Fibroblast of villous mesenchyme (primary cell): ENCODE measurements around the gene CENPM. TPM values are rescaled to one million over a fixed set of nuclear protein-coding genes. Genes with fewer than 3 reads are reported as not detected.
A peak's percentile ranks its signal among the peaks of the same experiment; 100 is the strongest.
"Not testable (repeated sequence)": the region's sequence is repeated elsewhere in the genome, so short reads cannot be mapped to it uniquely, and the experiment has no call there.

Experiments
- DNase-seq: peaks from one replicate; pipeline ENCODE4 v3.0.0-alpha.2; 2010; ENCODE audit warnings: low read depth
- H3K4me3 ChIP-seq: 2 replicates; pipeline ENCODE4 v1.5.1; 2011; ENCODE audit warnings: low read depth, mild to moderate bottlenecking, low read length
- CTCF ChIP-seq: IDR thresholded peaks from 2 replicates; pipeline ENCODE4 v1.5.1; 2012; ENCODE audit warnings: low read depth, mild to moderate bottlenecking, low read length; ENCODE audit not compliant: insufficient read depth
- total RNA-seq: library from RNA; depleted of rRNA; stranded (reverse); fragments of >200 nt; gene quantifications from 2 replicates; pipeline ENCODE4 v1.2.3, GENCODE V29; 2012

CENPM gene
- total RNA-seq, 1 donor = 14.2 TPM

GRCh38 chr22:41951898-41952474, 5.0 kb upstream of the CENPM start, which contains the start of gene SMIM45:
Gene SMIM45 (plus strand): TSS chr22:41952150.
- no peak for TF ChIP-seq CTCF
- no peak for DNase-seq
- H3K4me3 ChIP-seq = no peak within 1 kb of the TSS

GRCh38 chr22:41949297-41949965, 2.5 kb upstream of the CENPM start:
- no peak for DNase-seq
- no peak overlapping the region for H3K4me3 ChIP-seq
- TF ChIP-seq CTCF = no peak

GRCh38 chr22:41948928-41949296, 2.0 kb upstream of the CENPM start:
- H3K4me3 ChIP-seq, DNase-seq: not testable (repeated sequence)

GRCh38 chr22:41948142-41948541, 1.2 kb upstream of the CENPM start:
- DNase-seq = no peak
- no peak for TF ChIP-seq CTCF
- H3K4me3 ChIP-seq = no peak overlapping the region

GRCh38 chr22:41947424-41948080, 600 bp upstream of the CENPM start:
- TF ChIP-seq CTCF = no peak
- H3K4me3 ChIP-seq = peak overlapping the region; percentile 92
- no peak for DNase-seq

GRCh38 chr22:41943661-41944209, 3.2 kb downstream of the CENPM start:
- H3K4me3 ChIP-seq = no peak overlapping the region
- TF ChIP-seq CTCF = no peak
- no peak for DNase-seq
